Type B pancreatic cell (in vitro differentiated cells): ENCODE measurements around the gene PPIP5K1. TPM values are rescaled to one million over a fixed set of nuclear protein-coding genes. Genes with fewer than 3 reads are reported as not detected.
A peak's percentile ranks its signal among the peaks of the same experiment; 100 is the strongest.

ENCODE experiments used
- DNase-seq: peaks from one replicate; pipeline ENCODE4 v3.0.0; 2021; ENCODE audit warnings: mixed read lengths; ENCODE audit not compliant: unreplicated experiment; ENCODE audit errors: extremely low spot score
- H3K27ac Mint-ChIP-seq: 2 replicates; pipeline ENCODE4 v1.8.0; 2021; ENCODE audit warnings: mild to moderate bottlenecking, mixed read lengths
- H3K27me3 Mint-ChIP-seq: 2 replicates; pipeline ENCODE4 v1.8.0; 2021; ENCODE audit warnings: mixed read lengths
- H3K36me3 Mint-ChIP-seq: 2 replicates; pipeline ENCODE4 v1.8.0; 2021; ENCODE audit warnings: mixed read lengths
- H3K4me1 Mint-ChIP-seq: one replicate; pipeline ENCODE4 v1.8.0; 2021; ENCODE audit warnings: mixed read lengths; ENCODE audit not compliant: unreplicated experiment
- H3K4me3 Mint-ChIP-seq: 2 replicates; pipeline ENCODE4 v1.8.0; 2021; ENCODE audit warnings: mild to moderate bottlenecking, mixed read lengths
- H3K9me3 Mint-ChIP-seq: 2 replicates; pipeline ENCODE4 v1.8.0; 2021; ENCODE audit warnings: mixed read lengths
- total RNA-seq: library from RNA; stranded (reverse); gene quantifications from 2 replicates; pipeline ENCODE4 v1.2.1, GENCODE V29; 2021; ENCODE audit warnings: low replicate concordance
- TF ChIP-seq, protein P1 (sequence below): fragments of 200-600 bp; sonication (generic); conservative IDR thresholded peaks from 2 replicates; pipeline ENCODE4 v1.5.0; 2021; ENCODE audit warnings: antibody characterized with exemption, mild to moderate bottlenecking

The PPIP5K1 gene
- total RNA-seq, 1 donor from 2014 or later, result 58.2 TPM

GRCh38 chr15:43513550-43513949, 76.5 kb downstream of the PPIP5K1 start:
- Mint-ChIP-seq H3K27ac (no peak overlapping the region), H3K4me1 (peaks cover 64% of the 10 kb centered on the region), H3K4me3 (no peak overlapping the region)

GRCh38 chr15:43511012-43511885, 78.8 kb downstream of the PPIP5K1 start:
- peak overlapping the region; percentile 77 for H3K27ac Mint-ChIP-seq
- no peaks in the 10 kb centered on the region for H3K36me3 Mint-ChIP-seq
- peaks cover 6% of the 10 kb centered on the region for H3K27me3 Mint-ChIP-seq
- no peaks in the 10 kb centered on the region for H3K9me3 Mint-ChIP-seq
- TF ChIP-seq, protein P1, sequence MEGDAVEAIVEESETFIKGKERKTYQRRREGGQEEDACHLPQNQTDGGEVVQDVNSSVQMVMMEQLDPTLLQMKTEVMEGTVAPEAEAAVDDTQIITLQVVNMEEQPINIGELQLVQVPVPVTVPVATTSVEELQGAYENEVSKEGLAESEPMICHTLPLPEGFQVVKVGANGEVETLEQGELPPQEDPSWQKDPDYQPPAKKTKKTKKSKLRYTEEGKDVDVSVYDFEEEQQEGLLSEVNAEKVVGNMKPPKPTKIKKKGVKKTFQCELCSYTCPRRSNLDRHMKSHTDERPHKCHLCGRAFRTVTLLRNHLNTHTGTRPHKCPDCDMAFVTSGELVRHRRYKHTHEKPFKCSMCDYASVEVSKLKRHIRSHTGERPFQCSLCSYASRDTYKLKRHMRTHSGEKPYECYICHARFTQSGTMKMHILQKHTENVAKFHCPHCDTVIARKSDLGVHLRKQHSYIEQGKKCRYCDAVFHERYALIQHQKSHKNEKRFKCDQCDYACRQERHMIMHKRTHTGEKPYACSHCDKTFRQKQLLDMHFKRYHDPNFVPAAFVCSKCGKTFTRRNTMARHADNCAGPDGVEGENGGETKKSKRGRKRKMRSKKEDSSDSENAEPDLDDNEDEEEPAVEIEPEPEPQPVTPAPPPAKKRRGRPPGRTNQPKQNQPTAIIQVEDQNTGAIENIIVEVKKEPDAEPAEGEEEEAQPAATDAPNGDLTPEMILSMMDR, result peak; percentile 38
- peaks cover 51% of the 10 kb centered on the region for H3K4me1 Mint-ChIP-seq
- no peak for DNase-seq
- H3K4me3 Mint-ChIP-seq, result peak overlapping the region; percentile 96

More at GRCh38 chr15:43513550-43513949, 76.5 kb downstream of the PPIP5K1 start:
- peaks cover 6% of the 10 kb centered on the region for H3K27me3 Mint-ChIP-seq
- DNase-seq, result no peak
- TF ChIP-seq, protein P1, result no peak
- no peaks in the 10 kb centered on the region for H3K9me3 Mint-ChIP-seq
- H3K36me3 Mint-ChIP-seq, result no peaks in the 10 kb centered on the region

DNA sequence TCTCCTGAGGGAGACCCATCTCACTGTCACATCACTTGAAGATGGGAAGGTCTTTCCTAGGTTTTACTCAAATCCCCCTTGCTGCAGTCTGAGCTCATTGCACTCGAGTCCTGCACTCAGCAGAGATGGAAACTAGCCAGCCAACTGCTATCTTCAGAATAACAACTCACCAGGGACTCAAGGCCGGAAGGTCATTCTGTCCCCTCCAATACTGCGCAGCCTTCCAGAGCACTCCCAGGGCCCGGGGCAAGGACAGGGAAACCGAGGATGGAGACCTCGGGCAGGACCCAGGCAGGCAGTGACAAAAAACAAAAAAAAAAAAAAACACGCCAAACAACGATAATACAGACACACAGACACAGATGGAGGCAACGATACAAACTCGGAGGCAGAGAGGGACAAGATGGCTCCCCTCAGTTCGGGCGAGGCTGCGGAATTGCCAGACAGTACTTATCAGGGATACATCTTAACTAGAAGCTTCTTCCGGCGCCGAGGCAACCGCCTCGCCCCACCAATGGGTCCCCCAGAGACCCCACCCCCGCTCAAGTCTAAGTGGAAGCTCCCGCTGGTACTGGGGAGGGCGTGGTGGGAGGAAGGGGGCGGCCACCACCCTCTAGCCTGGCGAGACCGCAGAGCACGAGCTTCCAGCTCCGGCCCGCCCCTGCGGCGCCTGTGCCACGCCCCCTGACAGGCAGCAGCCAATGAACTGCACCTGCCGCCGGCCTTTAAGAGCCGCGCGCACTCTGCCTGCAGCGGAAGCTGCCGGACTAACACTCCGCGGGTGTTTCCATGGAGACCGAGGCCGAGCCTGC, 79.6 kb downstream of the PPIP5K1 start:
- Mint-ChIP-seq H3K36me3 (no peaks in the 10 kb centered on the region), H3K27me3 (peaks cover 6% of the 10 kb centered on the region), H3K27ac (peak overlapping the region; percentile 97), H3K4me1 (peaks cover 51% of the 10 kb centered on the region), H3K4me3 (peak overlapping the region; percentile 96), H3K9me3 (no peaks in the 10 kb centered on the region)
- peak; percentile 98 for DNase-seq
- TF ChIP-seq, protein P1, result peak; percentile 69

DNA sequence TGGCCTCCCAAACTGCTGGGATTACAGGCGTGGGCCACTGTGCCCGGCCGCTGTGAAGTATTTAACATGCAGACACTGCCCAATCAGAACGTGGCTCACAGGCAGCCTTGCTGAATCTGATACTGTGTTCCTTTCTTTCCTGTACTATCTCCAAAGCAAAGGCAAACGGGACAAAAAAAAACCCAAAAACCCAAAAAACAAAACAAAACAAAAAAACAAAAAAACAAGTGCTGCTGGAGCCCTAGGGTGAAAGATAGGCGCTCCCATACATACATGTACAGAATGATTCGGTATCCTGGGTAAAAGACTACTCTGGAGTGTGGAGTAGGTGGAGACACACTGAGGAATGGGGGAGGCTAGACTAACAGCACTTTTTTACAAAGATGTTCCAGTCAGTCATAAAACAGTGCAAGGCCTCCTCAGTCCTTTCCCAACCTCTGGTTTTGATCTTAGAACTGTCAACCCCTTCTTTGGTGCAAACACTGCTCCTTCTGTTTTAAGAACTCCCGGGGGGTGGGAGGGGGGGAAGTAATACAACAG, 80.3 kb downstream of the PPIP5K1 start:
- Mint-ChIP-seq H3K4me3 (peak overlapping the region; percentile 96), H3K36me3 (no peaks in the 10 kb centered on the region), H3K4me1 (peaks cover 49% of the 10 kb centered on the region), H3K27ac (peak overlapping the region; percentile 97), H3K9me3 (no peaks in the 10 kb centered on the region), H3K27me3 (peaks cover 6% of the 10 kb centered on the region)
- DNase-seq, result no peak
- TF ChIP-seq, protein P1, result no peak

DNA sequence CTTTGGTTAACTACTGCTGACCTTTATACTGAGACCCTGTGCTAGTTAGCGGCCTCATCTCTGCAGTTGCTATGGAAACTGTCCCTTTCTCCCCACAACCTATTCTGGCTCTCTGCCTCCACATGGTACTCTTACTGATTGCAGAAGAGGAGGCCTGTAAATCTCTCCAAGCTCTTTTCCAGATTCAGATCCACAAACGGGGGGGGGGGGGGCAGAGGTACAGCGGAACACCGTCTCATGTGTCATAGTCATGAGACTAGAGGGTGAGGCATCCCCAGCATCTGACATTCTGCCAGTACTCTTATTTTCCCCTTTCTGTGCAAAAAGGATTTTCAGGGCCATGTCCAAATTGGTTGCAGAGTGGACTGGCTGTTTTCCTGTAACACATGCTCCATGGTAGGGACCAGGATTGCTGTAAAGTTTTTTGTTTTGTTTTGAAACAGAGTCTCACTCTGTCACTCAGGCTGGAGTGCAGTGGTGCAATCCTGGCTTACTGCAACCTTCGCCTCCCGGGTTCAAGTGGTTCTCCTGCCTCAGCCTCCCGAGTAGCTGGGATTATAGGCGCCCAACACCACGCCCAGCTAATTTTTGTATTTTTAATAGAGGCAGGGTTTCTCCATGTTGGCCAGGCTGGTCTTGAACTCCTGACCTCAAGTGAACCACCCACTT, 80.9 kb downstream of the PPIP5K1 start:
- TF ChIP-seq, protein P1, result no peak
- Mint-ChIP-seq H3K9me3 (no peaks in the 10 kb centered on the region), H3K27ac (peak overlapping the region; percentile 97), H3K4me1 (peaks cover 44% of the 10 kb centered on the region), H3K36me3 (no peaks in the 10 kb centered on the region), H3K4me3 (peak overlapping the region; percentile 96), H3K27me3 (peaks cover 6% of the 10 kb centered on the region)
- DNase-seq, result no peak
